ENCODE results near the gene MRO.
"Not testable (repeated sequence)": the region's sequence is repeated elsewhere in the genome, so short reads cannot be mapped to it uniquely, and the experiment has no call there.

The MRO gene

GRCh38 chr18:50819728-50820378, at the start of gene MRO:
MRO (minus strand) TSS chr18:50820016; CDS start chr18:50809400, 10,616 bp downstream.
- DNase-seq: peak; percentile 72

GRCh38 chr18:50869150-50869549, 49.3 kb upstream of the MRO start:
- no peak for DNase-seq

GRCh38 chr18:50866765-50867164, 46.9 kb upstream of the MRO start:
- no peak for DNase-seq

GRCh38 chr18:50863840-50864375, 44.1 kb upstream of the MRO start:
- DNase-seq: no peak

GRCh38 chr18:50862401-50862800, 42.6 kb upstream of the MRO start:
- DNase-seq: no peak

- no peak for DNase-seq
Observed at GRCh38 chr18:50861617-50862016, 41.8 kb upstream of the MRO start.

GRCh38 chr18:50859793-50860555, 40.2 kb upstream of the MRO start:
- DNase-seq: no peak

GRCh38 chr18:50857694-50858093, 37.9 kb upstream of the MRO start:
- no peak for DNase-seq

- not testable (repeated sequence) for DNase-seq
Observed at GRCh38 chr18:50857166-50857565, 37.4 kb upstream of the MRO start.

- no peak for DNase-seq
Observed at GRCh38 chr18:50855976-50856757, 36.4 kb upstream of the MRO start.

- DNase-seq: no peak
Observed at GRCh38 chr18:50853863-50854271, 34.1 kb upstream of the MRO start.

GRCh38 chr18:50850307-50851065, 30.7 kb upstream of the MRO start:
- no peak for DNase-seq

GRCh38 chr18:50849419-50849821, 29.6 kb upstream of the MRO start:
- DNase-seq: no peak

GRCh38 chr18:50848991-50849390, 29.2 kb upstream of the MRO start:
- no peak for DNase-seq

GRCh38 chr18:50848061-50848551, 28.3 kb upstream of the MRO start:
- no peak for DNase-seq

GRCh38 chr18:50847192-50847591, 27.4 kb upstream of the MRO start:
- no peak for DNase-seq

- DNase-seq: no peak
Observed at GRCh38 chr18:50844960-50845359, 25.1 kb upstream of the MRO start.

- DNase-seq: no peak
Observed at GRCh38 chr18:50844554-50844953, 24.7 kb upstream of the MRO start.

GRCh38 chr18:50842846-50843245, 23.0 kb upstream of the MRO start:
- no peak for DNase-seq

GRCh38 chr18:50839996-50840395, 20.2 kb upstream of the MRO start:
- no peak for DNase-seq

GRCh38 chr18:50839341-50839740, 19.5 kb upstream of the MRO start:
- DNase-seq: no peak

- no peak for DNase-seq
Observed at GRCh38 chr18:50836521-50836957, 16.7 kb upstream of the MRO start.

Measured in activated T-cell treated with anti-CD3 and anti-CD28 coated beads for 4 hours (primary cell).